HG03432 (cell line): ENCODE data around the gene ANKEF1.

Experiments
- ATAC-seq: cut with Tn5 transposase; IDR thresholded peaks from one replicate; pipeline ENCODE4 v1.9.1; 2021; ENCODE audit warnings: mild to moderate bottlenecking, moderate library complexity; ENCODE audit not compliant: unreplicated experiment

Gene ANKEF1

GRCh38 chr20:10034717-10035571, at the start of gene ANKEF1:
Gene ANKEF1, plus strand, starts transcription at chr20:10034987. Its CDS starts 3,315 bp downstream, at chr20:10038302.
- ATAC-seq = peak; percentile 97

- ATAC-seq = no peak
Measured at GRCh38 chr20:9985281-9985680, 49.5 kb upstream of the ANKEF1 start.

GRCh38 chr20:9985773-9986172, 49.0 kb upstream of the ANKEF1 start:
- ATAC-seq = no peak

GRCh38 chr20:9989066-9989724, 45.6 kb upstream of the ANKEF1 start:
- no peak for ATAC-seq

- ATAC-seq = no peak
Measured at GRCh38 chr20:9993137-9993536, 41.6 kb upstream of the ANKEF1 start.

- no peak for ATAC-seq
Measured at GRCh38 chr20:9994676-9995075, 40.1 kb upstream of the ANKEF1 start.

- no peak for ATAC-seq
Measured at GRCh38 chr20:9995510-9996272, 39.1 kb upstream of the ANKEF1 start.

GRCh38 chr20:9996944-9997343, 37.8 kb upstream of the ANKEF1 start:
- no peak for ATAC-seq

- peak; percentile 60 for ATAC-seq
Measured at GRCh38 chr20:9999645-10000044, 35.1 kb upstream of the ANKEF1 start.

GRCh38 chr20:10002866-10003265, 31.9 kb upstream of the ANKEF1 start:
- no peak for ATAC-seq

GRCh38 chr20:10004900-10005299, 29.9 kb upstream of the ANKEF1 start:
- no peak for ATAC-seq

- ATAC-seq = no peak
Measured at GRCh38 chr20:10005885-10006284, 28.9 kb upstream of the ANKEF1 start.

GRCh38 chr20:10006447-10007090, 28.2 kb upstream of the ANKEF1 start:
- ATAC-seq = no peak

- no peak for ATAC-seq
Measured at GRCh38 chr20:10007158-10007557, 27.6 kb upstream of the ANKEF1 start.

GRCh38 chr20:10007747-10008146, 27.0 kb upstream of the ANKEF1 start:
- ATAC-seq = no peak

- no peak for ATAC-seq
Measured at GRCh38 chr20:10012464-10012863, 22.3 kb upstream of the ANKEF1 start.

GRCh38 chr20:10014431-10014830, 20.4 kb upstream of the ANKEF1 start:
- no peak for ATAC-seq

GRCh38 chr20:10020937-10021336, 13.8 kb upstream of the ANKEF1 start:
- no peak for ATAC-seq

- no peak for ATAC-seq
Measured at GRCh38 chr20:10022625-10023024, 12.2 kb upstream of the ANKEF1 start.

- ATAC-seq = no peak
Measured at GRCh38 chr20:10023911-10024310, 10.9 kb upstream of the ANKEF1 start.
